NCI-H187 (cell line): ENCODE results near the gene PREX1.

Source experiments
- DNase-seq, 2 experiments: peaks; one replicate each; lab custom pipeline; 2025; lab: John Stamatoyannopoulos, UW

PREX1 gene

GRCh38 chr20:48656661-48657211 lies 171.1 kb downstream of the PREX1 start:
- no peak for DNase-seq

GRCh38 chr20:48656137-48656536 lies 171.7 kb downstream of the PREX1 start:
- DNase-seq: no peak

GRCh38 chr20:48653706-48654051 lies 174.1 kb downstream of the PREX1 start:
- DNase-seq: no peak

GRCh38 chr20:48652961-48653705 lies 174.7 kb downstream of the PREX1 start:
- DNase-seq: no peak

- no peak for DNase-seq
Measured at GRCh38 chr20:48651960-48652359, 175.8 kb downstream of the PREX1 start.

- DNase-seq: no peak
Measured at GRCh38 chr20:48651271-48651670, 176.5 kb downstream of the PREX1 start.

GRCh38 chr20:48649868-48650267 lies 177.9 kb downstream of the PREX1 start:
- DNase-seq: no peak

GRCh38 chr20:48649104-48649626 lies 178.6 kb downstream of the PREX1 start:
- no peak for DNase-seq

GRCh38 chr20:48648482-48649051 lies 179.2 kb downstream of the PREX1 start:
- DNase-seq: no peak

GRCh38 chr20:48647858-48648257 lies 179.9 kb downstream of the PREX1 start:
- DNase-seq: no peak

GRCh38 chr20:48645666-48646065 lies 182.1 kb downstream of the PREX1 start:
- DNase-seq: no peak

GRCh38 chr20:48644286-48644828 lies 183.4 kb downstream of the PREX1 start:
- no peak for DNase-seq

GRCh38 chr20:48642105-48642880 lies 185.5 kb downstream of the PREX1 start:
- DNase-seq: no peak

- no peak for DNase-seq
Measured at GRCh38 chr20:48640871-48641270, 186.9 kb downstream of the PREX1 start.

GRCh38 chr20:48639899-48640298 lies 187.9 kb downstream of the PREX1 start:
- no peak for DNase-seq

- no peak for DNase-seq
Measured at GRCh38 chr20:48638546-48638945, 189.3 kb downstream of the PREX1 start.

- no peak for DNase-seq
Measured at GRCh38 chr20:48637461-48637860, 190.3 kb downstream of the PREX1 start.

- DNase-seq: no peak
Measured at GRCh38 chr20:48636301-48636700, 191.5 kb downstream of the PREX1 start.

GRCh38 chr20:48635791-48636267 lies 192.0 kb downstream of the PREX1 start:
- peak; percentile 7 to 16 for DNase-seq

GRCh38 chr20:48635361-48635760 lies 192.4 kb downstream of the PREX1 start:
- no peak for DNase-seq

GRCh38 chr20:48634641-48635040 lies 193.2 kb downstream of the PREX1 start:
- DNase-seq: no peak

- no peak for DNase-seq
Measured at GRCh38 chr20:48633620-48634257, 194.1 kb downstream of the PREX1 start.
